Activated CD4-positive, alpha-beta memory T cell treated with anti-CD3 and anti-CD28 coated beads for 36 hours (primary cell): ENCODE data around the gene ZNF3. TPM values are rescaled to one million over a fixed set of nuclear protein-coding genes. Genes with fewer than 3 reads are reported as not detected.

Experiments
- CTCF ChIA-PET: fragments of 350-600 bp; sonication (Branson Sonifier 250); formaldehyde crosslinking; loops from one replicate; lab custom pipeline; 2021; ENCODE audit warnings: antibody characterized with exemption, inconsistent platforms; lab: Charles Lee
- POLR2A ChIA-PET: fragments of 350-600 bp; sonication (Branson Sonifier 250); formaldehyde crosslinking; loops from one replicate; lab custom pipeline; 2021; ENCODE audit warnings: antibody characterized with exemption; lab: Charles Lee
- DNase-seq: peaks from one replicate; pipeline ENCODE4 v3.0.0-alpha.2; 2020
- H3K27ac Mint-ChIP-seq: one replicate; pipeline ENCODE4 v1.8.0; 2021; ENCODE audit warnings: mixed read lengths
- H3K27me3 Mint-ChIP-seq: one replicate; pipeline ENCODE4 v1.8.0; 2021; ENCODE audit warnings: mixed read lengths
- H3K36me3 Mint-ChIP-seq: one replicate; pipeline ENCODE4 v1.8.0; 2021; ENCODE audit warnings: mixed read lengths
- H3K4me1 Mint-ChIP-seq: one replicate; pipeline ENCODE4 v1.8.0; 2021; ENCODE audit warnings: low read depth, mixed read lengths
- H3K4me3 Mint-ChIP-seq: one replicate; pipeline ENCODE4 v1.8.0; 2021; ENCODE audit warnings: mild to moderate bottlenecking, mixed read lengths
- H3K9me3 Mint-ChIP-seq: one replicate; pipeline ENCODE4 v1.8.0; 2021; ENCODE audit warnings: mixed read lengths
- intact Hi-C: fragments of 100-400 bp; cut with micrococcal nuclease; formaldehyde crosslinking; loops from one replicate; pipeline ENCODE4 v1.15.1; 2023
- total RNA-seq, 2 experiments: library from RNA; stranded (reverse); gene quantifications; one replicate each; pipeline ENCODE4 v1.2.3, GENCODE V29; 2021

ZNF3 gene
- total RNA-seq, 2 experiments from 2014 or later, result 18.0 to 18.6 TPM

DNA sequence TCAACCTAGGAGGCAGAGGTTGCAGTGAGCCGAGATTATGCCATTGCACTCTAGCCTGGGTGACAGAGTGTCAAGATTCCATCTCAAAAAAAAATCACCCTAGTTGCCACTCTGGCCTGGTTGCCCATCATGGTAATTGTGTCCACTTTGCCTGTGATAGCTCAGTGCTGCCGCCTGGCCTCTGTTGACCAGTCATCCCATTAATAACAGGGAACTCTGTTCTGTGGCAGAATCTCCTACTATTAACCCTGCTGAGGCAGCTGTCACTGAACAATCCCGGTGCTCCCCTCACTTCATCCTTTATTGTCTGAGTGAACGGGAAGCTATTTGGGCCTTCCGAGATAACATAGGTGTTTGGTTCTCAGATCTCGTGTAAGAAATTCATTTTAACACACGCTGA is 14.6 kb downstream of the ZNF3 start:
- ChIA-PET CTCF (interaction anchor here (0.9 kb wide), 1 partner anchor 12 kb away, joined by 3 read pairs; no protein-coding TSS in a partner anchor), POLR2A (no interaction called here)
- H3K27me3 Mint-ChIP-seq, result no peaks in the 10 kb centered on the region
- DNase-seq, result no peak
- H3K9me3 Mint-ChIP-seq, result peaks cover 24% of the 10 kb centered on the region
- H3K27ac Mint-ChIP-seq, result no peak overlapping the region
- no peak overlapping the region for H3K4me3 Mint-ChIP-seq
- no peaks in the 10 kb centered on the region for H3K4me1 Mint-ChIP-seq
- intact Hi-C loops, result no loop called here
- peaks cover 42% of the 10 kb centered on the region for H3K36me3 Mint-ChIP-seq

GRCh38 chr7:100065452-100066186 is 15.9 kb downstream of the ZNF3 start:
- intact Hi-C loops, result no loop called here
- H3K4me3 Mint-ChIP-seq, result no peak overlapping the region

DNA sequence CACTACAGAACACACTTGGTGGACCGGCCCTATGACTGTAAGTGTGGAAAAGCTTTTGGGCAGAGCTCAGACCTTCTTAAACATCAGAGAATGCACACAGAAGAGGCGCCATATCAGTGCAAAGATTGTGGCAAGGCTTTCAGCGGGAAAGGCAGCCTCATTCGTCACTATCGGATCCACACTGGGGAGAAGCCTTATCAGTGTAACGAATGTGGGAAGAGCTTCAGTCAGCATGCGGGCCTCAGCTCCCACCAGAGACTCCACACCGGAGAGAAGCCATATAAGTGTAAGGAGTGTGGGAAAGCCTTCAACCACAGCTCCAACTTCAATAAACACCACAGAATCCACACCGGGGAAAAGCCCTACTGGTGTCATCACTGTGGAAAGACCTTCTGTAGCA is 17.4 kb downstream of the ZNF3 start:
- Mint-ChIP-seq H3K9me3 (no peaks in the 10 kb centered on the region), H3K4me1 (no peaks in the 10 kb centered on the region), H3K36me3 (peaks cover 20% of the 10 kb centered on the region), H3K4me3 (no peak overlapping the region), H3K27ac (no peak overlapping the region), H3K27me3 (no peaks in the 10 kb centered on the region)
- ChIA-PET POLR2A (no interaction called here), CTCF (interaction anchor here (0.8 to 1.4 kb wide), 5 partner anchors 9 to 151 kb away, joined by 3 to 6 read pairs (median 5); no protein-coding TSS in a partner anchor)
- intact Hi-C loops, result no loop called here
- DNase-seq, result no peak

More at GRCh38 chr7:100065452-100066186, 15.9 kb downstream of the ZNF3 start:
- ChIA-PET POLR2A (no interaction called here), CTCF (no interaction called here)
- H3K9me3 Mint-ChIP-seq, result peaks cover 11% of the 10 kb centered on the region
- no peaks in the 10 kb centered on the region for H3K27me3 Mint-ChIP-seq
- no peak for DNase-seq
- peaks cover 29% of the 10 kb centered on the region for H3K36me3 Mint-ChIP-seq
- H3K4me1 Mint-ChIP-seq, result no peaks in the 10 kb centered on the region
- H3K27ac Mint-ChIP-seq, result no peak overlapping the region

DNA sequence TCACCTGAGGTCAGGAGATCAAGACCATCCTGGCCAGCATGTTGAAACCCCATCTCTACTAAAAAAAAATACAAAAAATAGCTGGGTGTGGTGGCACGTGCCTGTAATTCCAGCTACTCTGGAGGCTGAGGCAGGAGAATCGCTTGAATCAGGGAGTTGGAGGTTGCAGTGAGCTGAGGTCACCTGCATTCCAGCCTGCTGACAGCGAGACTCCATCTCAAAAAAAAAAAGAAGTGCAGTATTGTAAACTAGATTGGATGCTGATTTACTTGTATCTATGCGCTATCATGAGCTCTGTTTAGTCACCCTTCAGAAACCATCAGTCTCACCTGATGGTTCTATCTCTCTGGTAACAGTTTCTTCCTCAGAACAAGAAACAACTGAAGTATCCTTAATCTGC is 18.1 kb downstream of the ZNF3 start:
- no peaks in the 10 kb centered on the region for H3K27me3 Mint-ChIP-seq
- H3K4me3 Mint-ChIP-seq, result no peak overlapping the region
- no peak for DNase-seq
- H3K9me3 Mint-ChIP-seq, result no peaks in the 10 kb centered on the region
- intact Hi-C loops, result no loop called here
- H3K4me1 Mint-ChIP-seq, result no peaks in the 10 kb centered on the region
- ChIA-PET POLR2A (no interaction called here), CTCF (interaction anchor here (0.8 to 1.4 kb wide), 5 partner anchors 8 to 150 kb away, joined by 3 to 6 read pairs (median 5); no protein-coding TSS in a partner anchor)
- peaks cover 20% of the 10 kb centered on the region for H3K36me3 Mint-ChIP-seq
- H3K27ac Mint-ChIP-seq, result no peak overlapping the region

GRCh38 chr7:100061518-100062193 is 19.9 kb downstream of the ZNF3 start:
- Mint-ChIP-seq H3K4me3 (no peak overlapping the region), H3K27me3 (no peaks in the 10 kb centered on the region), H3K9me3 (no peaks in the 10 kb centered on the region), H3K27ac (no peak overlapping the region), H3K4me1 (no peaks in the 10 kb centered on the region), H3K36me3 (peaks cover 20% of the 10 kb centered on the region)
- ChIA-PET CTCF (interaction anchor here (1.2 kb wide), 1 partner anchor 132 kb away, joined by 3 read pairs; the partner anchor contains the start of gene GJC3), POLR2A (no interaction called here)
- intact Hi-C loops, result no loop called here
- no peak for DNase-seq

- no peak for DNase-seq
- ChIA-PET POLR2A (no interaction called here), CTCF (interaction anchor here (0.5 to 1.3 kb wide), 2 partner anchors 70 to 146 kb away, joined by 3 to 4 read pairs; no protein-coding TSS in a partner anchor)
- Mint-ChIP-seq H3K36me3 (peaks cover 11% of the 10 kb centered on the region), H3K9me3 (no peaks in the 10 kb centered on the region), H3K27me3 (no peaks in the 10 kb centered on the region), H3K27ac (no peak overlapping the region), H3K4me1 (no peaks in the 10 kb centered on the region), H3K4me3 (no peak overlapping the region)
- intact Hi-C loops, result no loop called here
Observed at GRCh38 chr7:100059251-100059739, 22.2 kb downstream of the ZNF3 start.

GRCh38 chr7:100057006-100057405 is 24.5 kb downstream of the ZNF3 start:
- no peak overlapping the region for H3K4me3 Mint-ChIP-seq
- ChIA-PET CTCF (no interaction called here), POLR2A (no interaction called here)
- intact Hi-C loops, result no loop called here
- DNase-seq, result no peak
- no peaks in the 10 kb centered on the region for H3K4me1 Mint-ChIP-seq
- no peaks in the 10 kb centered on the region for H3K27me3 Mint-ChIP-seq
- no peaks in the 10 kb centered on the region for H3K9me3 Mint-ChIP-seq
- no peak overlapping the region for H3K27ac Mint-ChIP-seq
- peaks cover 2% of the 10 kb centered on the region for H3K36me3 Mint-ChIP-seq

GRCh38 chr7:100053215-100053614 is 28.3 kb downstream of the ZNF3 start:
- no peak overlapping the region for H3K27ac Mint-ChIP-seq
- peaks cover 2% of the 10 kb centered on the region for H3K36me3 Mint-ChIP-seq
- H3K9me3 Mint-ChIP-seq, result no peaks in the 10 kb centered on the region
- no peak overlapping the region for H3K4me3 Mint-ChIP-seq
- peak; percentile 38 for DNase-seq
- ChIA-PET CTCF (interaction anchor here (0.6 to 2.7 kb wide), 12 partner anchors 10 to 140 kb away, joined by 3 to 12 read pairs (median 4); partner anchors contain the start of gene TRIM4), POLR2A (no interaction called here)
- H3K27me3 Mint-ChIP-seq, result no peaks in the 10 kb centered on the region
- peaks cover 12% of the 10 kb centered on the region for H3K4me1 Mint-ChIP-seq
- intact Hi-C loops, result loop anchor here (1.0 kb wide), 1 partner anchor 59 kb away; no protein-coding TSS in a partner anchor

DNA sequence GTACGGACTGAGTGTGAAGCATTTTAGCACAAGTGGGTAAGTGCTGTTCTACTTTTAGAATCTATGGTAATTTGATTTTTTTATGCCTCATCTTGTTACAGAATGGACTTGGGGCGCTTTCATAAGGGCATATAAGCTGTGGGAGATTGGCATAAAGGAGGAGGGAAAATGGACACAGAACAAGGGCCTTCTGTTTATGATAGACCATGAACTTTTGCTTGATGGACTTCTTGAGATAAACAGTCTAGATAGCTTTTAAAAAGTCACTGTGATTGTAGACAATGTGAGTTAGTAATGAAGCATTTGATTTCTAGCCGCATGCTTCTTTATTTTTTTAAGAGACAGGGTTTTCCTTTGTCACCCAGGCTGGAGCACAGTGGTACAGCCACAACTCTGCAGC is 29.9 kb downstream of the ZNF3 start:
- intact Hi-C loops, result no loop called here
- Mint-ChIP-seq H3K27ac (no peak overlapping the region), H3K27me3 (no peaks in the 10 kb centered on the region), H3K36me3 (peaks cover 2% of the 10 kb centered on the region), H3K9me3 (no peaks in the 10 kb centered on the region), H3K4me1 (peaks cover 12% of the 10 kb centered on the region), H3K4me3 (peak overlapping the region; percentile 42)
- DNase-seq, result no peak
- ChIA-PET POLR2A (interaction anchor here (0.5 to 1.0 kb wide), 2 partner anchors 37 to 77 kb away, joined by 3 to 4 read pairs; partner anchors contain the start of gene ZKSCAN1), CTCF (interaction anchor here (1.0 to 2.7 kb wide), 5 partner anchors 55 to 138 kb away, joined by 3 to 12 read pairs (median 11); no protein-coding TSS in a partner anchor)

- peak; percentile 88 for DNase-seq
- Mint-ChIP-seq H3K4me3 (peak within 1 kb of the TSS; percentile 84), H3K27ac (peak within 1 kb of the TSS; percentile 86), H3K27me3 (no peaks in the 10 kb centered on the region), H3K9me3 (no peaks in the 10 kb centered on the region), H3K4me1 (peaks cover 14% of the 10 kb centered on the region), H3K36me3 (peaks cover 2% of the 10 kb centered on the region)
- POLR2A ChIA-PET, result interaction anchor here (0.6 to 1.8 kb wide), 5 partner anchors 28 to 859 kb away, joined by 3 to 7 read pairs (median 4); partner anchors contain the start of gene TRIM4
- CTCF ChIA-PET, result interaction anchor here (0.6 to 1.5 kb wide), 7 partner anchors 33 to 611 kb away, joined by 3 to 5 read pairs (median 3); partner anchors contain the start of genes CPSF4 and PTCD1
- intact Hi-C loops, result loop anchor here (1.0 to 2.0 kb wide), 2 partner anchors 32 to 59 kb away; partner anchors contain the start of gene ZNF3
Observed at GRCh38 chr7:100049441-100050291, 31.9 kb downstream of the ZNF3 start, which contains the start of gene ZSCAN21. TSS of gene ZSCAN21 (plus strand) at chr7:100049774. CDS start at chr7:100057007, 7,233 bp downstream.

DNA sequence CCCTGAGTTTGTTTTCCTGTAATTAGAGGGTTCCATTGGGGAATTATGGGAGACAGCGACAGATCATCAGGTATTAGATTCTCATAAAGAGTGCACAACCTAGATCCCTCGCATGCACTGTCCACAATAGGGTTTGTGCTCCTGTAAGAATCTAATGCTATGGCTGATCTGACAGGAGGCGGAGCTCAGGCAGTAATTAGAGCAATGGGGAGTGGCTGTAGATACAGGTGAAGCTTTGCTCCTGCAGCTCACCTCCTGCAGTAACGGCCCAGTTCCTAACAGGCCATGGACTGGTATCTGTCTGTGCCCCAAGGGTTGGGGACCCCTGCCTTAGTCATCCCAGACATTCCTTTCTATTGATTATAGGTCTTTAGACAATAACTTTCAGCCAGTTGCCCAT is 32.8 kb downstream of the ZNF3 start:
- H3K4me3 Mint-ChIP-seq, result peak overlapping the region; percentile 84
- no peaks in the 10 kb centered on the region for H3K27me3 Mint-ChIP-seq
- ChIA-PET CTCF (interaction anchor here (1.5 kb wide), 1 partner anchor 34 kb away, joined by 3 read pairs; no protein-coding TSS in a partner anchor), POLR2A (interaction anchor here (1.1 to 1.8 kb wide), 2 partner anchors 27 to 129 kb away, joined by 3 to 7 read pairs; partner anchors contain the start of gene TRIM4)
- H3K9me3 Mint-ChIP-seq, result no peaks in the 10 kb centered on the region
- peaks cover 15% of the 10 kb centered on the region for H3K4me1 Mint-ChIP-seq
- DNase-seq, result no peak
- peak overlapping the region; percentile 50 for H3K27ac Mint-ChIP-seq
- intact Hi-C loops, result loop anchor here (1.0 to 2.0 kb wide), 2 partner anchors 33 to 58 kb away; partner anchors contain the start of gene ZNF3
- peaks cover 2% of the 10 kb centered on the region for H3K36me3 Mint-ChIP-seq
